NK-92 (cell line): ENCODE results near the gene WIPF3.
"Not testable (repeated sequence)": the region's sequence is repeated elsewhere in the genome, so short reads cannot be mapped to it uniquely, and the experiment has no call there.

Experiments
- DNase-seq: peaks from one replicate; lab custom pipeline; 2025; ENCODE audit not compliant: unreplicated experiment; lab: John Stamatoyannopoulos, UW

The WIPF3 gene

DNA sequence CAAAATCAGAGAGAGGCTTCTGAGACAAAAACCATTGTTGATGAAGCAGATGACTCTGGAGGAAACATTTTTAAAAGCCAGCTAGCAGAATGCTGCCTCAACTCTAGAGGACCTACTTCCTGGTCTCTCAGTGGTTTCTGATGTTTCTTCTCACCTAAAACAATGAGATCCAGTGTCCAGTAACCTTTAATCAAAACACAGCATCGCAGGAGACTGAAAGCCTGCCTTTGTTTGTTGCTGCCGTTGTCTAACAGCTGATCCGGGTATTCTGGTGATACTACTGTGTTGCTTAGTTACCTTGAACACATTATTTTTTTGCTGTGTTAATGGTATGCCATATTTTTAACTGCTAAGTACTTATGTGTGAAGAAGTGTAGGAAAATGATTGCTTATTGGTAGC lies 70.9 kb downstream of the WIPF3 start:
- DNase-seq, result no peak

DNA sequence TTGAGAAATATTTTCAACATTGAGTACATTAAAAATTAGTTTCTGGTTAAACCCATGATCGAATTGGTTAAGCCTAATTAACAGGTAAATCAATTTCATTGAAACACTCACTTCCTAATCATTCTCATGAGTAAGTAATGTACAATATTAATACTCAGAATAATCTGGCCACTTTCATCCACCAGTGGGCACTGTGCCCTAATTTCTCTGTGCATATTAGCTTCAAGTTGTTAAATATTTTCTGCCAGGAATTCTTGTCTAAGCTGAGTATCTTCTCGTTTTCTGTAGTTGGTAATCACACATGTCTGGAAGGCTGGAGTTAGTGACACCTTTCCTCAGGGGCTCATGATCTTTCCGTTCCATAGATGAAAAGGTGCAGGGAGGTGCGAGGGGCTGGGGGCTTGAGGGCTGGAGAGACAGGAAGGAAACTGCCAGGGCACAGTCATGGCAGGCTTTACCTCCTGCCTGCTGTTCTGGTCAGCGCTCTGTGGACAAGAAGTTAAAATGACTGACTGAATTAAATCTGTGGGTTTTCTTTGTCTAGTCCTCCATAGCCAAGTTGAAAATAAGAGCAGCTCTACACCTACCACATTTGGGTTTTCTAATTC lies 71.9 kb downstream of the WIPF3 start:
- DNase-seq, result no peak

DNA sequence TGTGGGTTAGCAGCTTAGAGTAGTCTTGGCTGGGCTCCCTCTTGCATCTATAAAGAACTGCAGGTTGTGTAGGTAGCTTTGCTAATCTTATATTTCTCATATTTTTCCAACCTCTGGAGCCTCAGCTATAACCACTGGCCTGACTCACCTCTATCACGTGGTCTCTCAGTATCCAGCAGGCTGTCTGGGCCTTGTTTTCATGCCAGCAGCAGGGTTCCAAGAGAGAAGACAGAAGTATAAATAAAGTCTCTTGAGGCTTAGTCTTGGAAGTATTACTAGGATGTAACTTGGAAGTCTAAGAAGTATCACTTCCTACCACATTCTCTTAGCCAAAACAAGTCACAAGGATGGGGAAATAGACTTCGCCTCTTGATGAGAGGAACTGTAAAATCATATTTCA lies 73.3 kb downstream of the WIPF3 start:
- DNase-seq, result no peak

DNA sequence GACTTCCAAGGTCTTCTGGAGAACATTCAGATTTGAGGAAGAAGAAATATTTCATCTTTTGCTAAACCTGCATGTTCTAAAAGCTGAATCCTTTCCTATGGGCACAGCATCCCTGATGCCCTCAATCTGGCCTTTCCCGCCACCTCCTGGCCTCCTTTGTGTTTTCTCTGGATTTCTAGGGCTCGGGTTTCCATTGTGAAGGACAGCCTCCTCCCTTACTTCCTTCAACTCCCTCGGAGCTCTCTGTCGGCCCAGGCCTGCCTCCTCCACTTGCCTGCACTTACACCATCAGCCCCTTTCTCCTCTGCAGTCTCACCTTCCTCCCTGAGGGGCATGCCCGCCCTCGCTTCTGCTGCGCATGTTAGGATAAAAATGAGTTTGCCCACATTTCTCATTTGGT lies 75.4 kb downstream of the WIPF3 start:
- no peak for DNase-seq

DNA sequence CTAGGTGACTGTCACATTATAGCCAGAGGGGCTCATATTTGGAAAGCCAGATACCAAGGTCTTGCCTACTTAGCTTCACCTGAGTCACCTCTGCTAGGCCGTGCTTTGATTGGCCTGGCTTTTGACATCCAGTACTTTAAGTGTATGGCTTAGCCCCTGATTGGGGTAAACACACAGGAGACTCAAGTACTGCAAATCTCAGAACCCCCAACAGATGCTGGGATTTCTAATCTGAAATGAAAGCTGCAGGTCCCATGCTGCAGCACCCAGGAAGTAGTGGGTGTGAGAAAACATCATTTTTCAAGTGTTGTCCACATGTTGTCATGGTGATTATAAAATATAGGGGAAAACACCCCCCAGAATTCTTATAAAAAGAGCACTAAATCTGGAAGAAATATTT lies 76.2 kb downstream of the WIPF3 start:
- no peak for DNase-seq

DNA sequence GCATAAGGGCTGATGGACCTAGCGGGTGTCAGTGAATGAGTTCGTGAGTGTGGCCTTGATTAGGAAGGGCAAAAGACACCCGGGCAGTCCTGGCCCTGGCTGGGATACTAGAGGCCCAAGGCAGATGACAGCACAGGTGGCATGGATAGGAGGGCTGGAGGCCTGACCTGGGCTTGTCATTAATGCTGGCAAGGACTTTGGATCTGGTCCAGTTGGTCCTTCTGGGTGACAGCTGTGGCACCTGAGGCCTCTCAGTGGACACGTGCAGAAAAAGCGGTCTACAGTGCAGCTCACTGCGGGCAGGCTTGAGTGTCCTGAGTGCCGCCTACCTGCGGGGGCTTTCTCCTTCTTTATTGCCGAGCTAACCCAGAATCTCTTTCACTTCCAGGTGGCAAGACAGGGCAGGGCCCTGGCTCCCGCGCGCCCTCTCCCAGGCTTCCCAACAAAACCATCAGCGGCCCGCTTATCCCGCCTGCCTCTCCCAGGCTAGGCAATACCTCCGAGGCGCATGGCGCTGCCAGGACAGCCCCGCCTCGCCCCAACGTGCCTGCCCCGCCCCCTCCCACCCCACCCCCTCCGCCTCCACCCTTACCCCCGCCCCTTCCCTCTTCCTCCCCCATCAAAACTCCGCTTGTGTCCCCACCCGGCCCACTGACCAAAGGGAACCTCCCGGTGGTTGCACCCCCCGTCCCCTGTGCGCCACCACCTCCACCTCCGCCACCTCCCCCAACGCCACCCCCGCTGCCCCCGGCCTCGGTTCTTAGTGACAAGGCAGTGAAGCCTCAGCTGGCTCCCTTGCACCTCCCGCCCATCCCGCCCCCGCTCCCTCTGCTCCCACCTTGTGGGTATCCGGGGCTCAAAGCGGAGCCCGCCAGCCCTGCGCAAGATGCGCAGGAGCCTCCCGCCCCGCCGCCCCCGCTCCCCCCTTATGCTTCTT lies 77.4 kb downstream of the WIPF3 start:
- DNase-seq, result no peak

DNA sequence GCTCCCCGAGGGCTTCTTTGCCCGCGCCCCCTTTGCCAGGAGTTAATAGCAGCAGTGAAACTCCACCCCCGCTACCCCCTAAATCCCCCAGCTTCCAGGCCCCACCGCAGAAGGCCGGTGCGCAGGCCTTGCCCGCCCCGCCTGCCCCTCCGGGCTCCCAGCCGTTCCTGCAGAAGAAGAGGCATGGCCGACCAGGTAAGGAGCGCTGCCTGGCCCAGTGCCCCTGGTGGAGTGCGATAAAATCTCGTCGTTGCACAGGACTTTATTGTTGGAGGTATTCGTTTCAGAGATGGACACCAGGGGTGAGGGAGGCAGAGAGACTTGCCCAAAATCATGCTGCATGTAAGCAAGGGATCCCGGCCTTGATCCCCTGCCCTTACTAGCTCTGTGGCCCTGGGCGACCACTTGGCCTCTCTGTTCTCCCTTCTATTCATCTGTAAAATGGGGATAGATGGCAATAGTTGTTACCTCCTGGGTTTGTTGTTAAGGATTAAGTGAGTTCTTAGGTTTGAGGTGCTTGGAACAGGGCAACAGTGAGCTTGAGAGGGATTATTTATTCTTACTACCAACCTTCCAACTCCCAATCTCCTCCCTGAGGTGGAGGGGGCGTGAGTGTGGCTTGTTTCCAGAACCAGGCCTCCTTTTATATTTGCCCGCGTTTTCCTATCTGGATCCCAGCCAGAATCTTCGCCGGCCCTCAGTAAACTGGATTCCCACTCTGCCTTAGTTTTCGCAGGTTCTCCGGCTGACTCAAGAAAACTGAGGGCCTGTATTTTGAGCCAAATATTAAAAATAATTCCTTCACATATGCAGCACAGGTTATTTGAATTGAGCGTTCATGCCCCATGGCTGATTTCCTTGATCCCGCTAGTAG lies 78.3 kb downstream of the WIPF3 start:
- DNase-seq, result no peak

DNA sequence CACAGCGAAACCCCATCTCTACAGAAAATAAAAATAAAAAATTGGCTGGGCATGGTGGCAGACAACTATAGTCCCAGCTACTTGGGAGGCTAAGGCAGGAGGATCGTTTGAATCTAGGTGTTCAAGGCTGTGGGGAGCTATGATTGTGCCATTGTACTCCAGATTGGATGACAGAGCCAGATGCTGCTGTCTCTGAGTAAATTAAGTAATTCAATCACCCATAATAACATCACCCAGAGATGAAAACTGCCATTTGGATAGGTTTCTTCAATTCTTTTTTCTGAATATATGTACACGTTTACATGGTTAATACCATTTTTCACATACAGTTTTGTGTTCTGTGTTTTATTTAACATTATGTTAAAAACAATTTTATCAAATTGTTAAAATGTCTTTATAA lies 79.3 kb downstream of the WIPF3 start:
- no peak for DNase-seq

DNA sequence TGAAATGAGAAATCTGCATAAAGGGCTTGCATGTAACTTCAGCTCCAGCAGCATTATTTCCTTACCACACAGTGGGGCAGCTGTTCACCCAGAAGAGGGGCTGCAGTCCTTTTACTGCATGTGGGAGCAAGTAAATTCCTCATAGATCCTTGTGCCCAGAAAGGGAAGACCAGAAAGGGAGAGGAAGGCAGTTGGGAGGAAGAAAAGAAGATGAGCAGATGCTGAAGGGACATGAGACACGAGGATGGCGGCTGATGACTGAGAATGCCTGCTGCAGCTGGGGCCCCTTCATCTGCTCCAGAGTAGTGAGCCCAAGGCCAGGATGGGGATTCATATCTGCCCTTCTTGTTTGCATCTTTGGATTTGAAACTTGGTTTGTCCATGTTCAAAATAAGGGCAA lies 80.5 kb downstream of the WIPF3 start:
- no peak for DNase-seq

DNA sequence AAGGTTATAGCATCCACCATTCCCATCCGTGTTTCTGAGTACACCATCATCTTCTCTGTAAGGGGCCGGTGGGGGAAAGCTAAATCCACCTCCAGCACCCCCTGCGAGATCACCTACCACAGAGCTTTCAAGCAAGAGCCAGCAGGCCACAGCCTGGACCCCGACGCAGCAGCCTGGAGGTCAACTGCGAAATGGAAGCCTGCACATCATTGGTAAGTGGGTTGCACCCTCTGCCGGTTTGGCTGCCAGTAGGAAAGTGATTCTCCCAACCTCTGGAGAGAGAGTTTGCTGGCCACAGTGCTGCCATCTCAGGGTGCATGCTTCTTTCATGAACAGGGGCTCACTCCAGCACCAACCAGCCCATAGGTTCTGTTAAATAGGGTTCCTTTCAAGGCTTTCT lies 81.7 kb downstream of the WIPF3 start:
- DNase-seq, result no peak

DNA sequence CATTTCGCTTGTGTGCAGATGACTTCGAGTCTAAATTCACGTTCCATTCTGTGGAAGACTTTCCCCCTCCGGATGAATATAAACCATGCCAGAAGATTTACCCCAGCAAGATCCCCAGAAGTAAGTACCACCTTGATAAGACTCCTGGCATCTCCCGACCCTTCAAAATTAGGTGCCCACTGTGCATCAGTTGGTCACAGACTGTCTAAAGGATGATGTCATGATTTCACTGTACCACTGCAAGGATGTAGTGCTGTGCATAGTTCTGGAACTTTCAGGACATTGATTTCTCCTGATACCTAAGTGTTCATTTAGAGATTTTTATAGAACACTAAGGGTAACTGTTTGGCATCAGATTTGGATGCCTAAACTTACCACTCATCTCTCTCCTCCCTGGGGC lies 83.0 kb downstream of the WIPF3 start:
- no peak for DNase-seq

DNA sequence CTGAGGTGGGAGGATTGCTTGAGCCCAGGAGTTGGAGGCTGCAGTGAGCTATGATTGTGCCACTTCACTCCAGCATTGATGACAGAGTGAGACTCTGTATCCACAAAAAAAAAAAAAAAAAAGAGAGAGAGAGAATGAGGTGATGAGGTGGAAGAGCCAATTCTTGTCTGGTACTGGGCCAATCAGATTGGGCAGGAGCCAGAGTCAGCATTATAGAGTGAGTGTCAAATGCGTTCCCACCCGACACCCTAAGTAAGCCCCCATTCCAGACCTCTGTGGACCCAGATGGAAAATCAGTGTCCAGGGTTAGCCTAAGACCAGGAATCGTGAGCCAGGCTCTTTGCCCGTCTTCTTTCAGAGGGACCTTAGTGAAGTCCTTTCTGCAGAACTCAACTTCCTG lies 83.9 kb downstream of the WIPF3 start:
- no peak for DNase-seq

DNA sequence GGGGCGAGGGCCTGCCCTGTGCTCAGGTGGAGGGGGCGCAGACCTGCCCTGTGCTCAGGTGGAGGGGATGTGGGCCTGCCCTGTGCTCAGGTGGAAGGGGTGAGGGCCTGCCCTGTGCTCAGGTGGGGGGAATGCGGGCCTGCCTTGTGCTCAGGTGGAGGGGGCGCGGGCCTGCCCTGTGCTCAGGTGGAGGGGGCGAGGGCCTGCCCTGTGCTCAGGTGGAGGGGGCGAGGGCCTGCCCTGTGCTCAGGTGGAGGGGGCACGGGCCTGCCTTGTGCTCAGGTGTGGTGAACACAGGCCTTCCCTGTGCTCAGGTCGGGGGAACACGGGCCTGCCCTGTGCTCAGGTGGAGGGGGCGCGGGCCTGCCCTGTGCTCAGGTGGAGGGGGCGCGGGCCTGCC lies 84.5 kb downstream of the WIPF3 start:
- DNase-seq, result not testable (repeated sequence)

DNA sequence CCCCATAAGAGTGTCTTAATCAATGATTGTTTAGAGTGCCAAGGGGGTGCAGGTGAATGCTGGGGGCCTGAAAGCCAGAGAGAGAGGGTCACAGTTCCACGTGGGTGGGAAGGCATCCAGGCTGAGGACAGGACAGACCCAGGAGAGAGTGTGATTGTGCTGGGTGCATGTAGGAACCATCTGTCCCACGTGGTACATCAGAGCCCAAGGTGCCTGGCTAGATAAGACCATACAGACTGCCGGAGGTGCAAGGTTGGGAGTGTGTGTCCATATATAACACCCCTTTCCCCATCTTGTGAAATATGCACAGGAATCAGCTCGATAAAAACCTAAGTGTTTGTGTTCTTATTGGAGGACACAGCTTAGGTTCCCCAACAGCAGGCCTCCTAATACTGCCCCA lies 85.5 kb downstream of the WIPF3 start:
- no peak for DNase-seq

DNA sequence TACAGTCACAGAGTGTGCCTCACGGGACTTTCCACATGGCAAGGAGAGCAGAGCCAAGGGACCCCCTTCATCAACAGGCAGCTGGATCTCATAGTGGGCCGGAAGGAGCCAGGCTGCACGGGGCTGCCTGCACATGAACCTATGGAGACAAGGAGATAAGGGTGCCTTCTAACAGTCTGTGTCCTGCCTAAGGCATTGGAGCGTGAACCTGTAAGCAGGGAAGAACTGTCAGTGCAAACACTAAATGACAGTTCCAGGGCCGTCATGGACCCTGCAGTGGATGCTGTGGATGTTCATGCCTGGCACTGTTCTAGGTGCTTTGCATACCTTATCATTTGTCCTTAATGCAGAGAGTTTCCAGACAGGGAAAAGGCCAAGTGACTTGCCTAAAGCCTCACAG lies 85.9 kb downstream of the WIPF3 start:
- no peak for DNase-seq

DNA sequence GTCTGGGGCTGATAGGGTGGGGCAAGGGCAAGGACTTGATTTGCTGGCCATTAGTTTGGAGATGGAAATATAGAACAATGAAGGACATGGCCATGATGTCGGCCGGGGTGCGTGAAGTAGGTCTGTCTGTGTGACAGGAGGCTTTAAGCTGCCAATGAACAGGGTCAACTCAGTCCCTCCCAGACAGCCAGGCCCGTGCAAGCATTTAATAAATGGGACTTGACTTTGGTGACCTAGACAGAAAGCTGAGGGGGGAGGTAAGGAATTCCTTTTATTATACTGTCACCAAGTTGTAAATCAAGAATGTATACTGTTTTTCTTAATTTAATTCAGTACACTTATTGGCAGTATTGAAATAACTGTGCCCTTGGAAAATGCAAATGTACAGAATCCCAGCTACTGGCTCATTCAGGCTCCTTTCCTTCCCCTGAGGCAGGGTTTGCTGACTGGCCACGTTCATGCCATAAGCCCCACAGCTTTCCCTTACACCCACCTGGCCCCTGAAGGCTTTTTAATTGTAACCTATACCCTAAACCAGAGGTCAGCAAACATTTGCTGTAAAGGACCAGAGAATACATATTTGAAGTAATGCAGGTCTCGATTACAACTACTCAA lies 87.2 kb downstream of the WIPF3 start:
- no peak for DNase-seq

DNA sequence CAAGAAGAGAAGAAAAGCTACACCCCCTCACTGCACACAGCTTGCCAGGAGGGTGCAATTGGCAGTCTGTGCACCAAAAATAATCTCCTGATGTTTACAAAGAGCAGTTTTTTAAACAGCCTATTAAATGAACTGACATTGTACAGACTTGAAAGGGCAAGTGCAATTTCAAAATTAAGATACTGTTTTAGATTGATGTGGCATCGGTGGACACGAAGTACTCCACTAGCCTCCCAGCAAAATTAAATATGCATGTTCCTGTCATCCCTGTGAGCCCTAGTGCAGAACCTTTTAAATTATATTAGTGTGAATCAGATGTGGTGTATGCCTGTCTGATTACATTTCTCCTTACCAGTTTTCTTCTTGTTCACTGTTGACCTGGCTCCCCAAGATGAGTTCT lies 87.9 kb downstream of the WIPF3 start:
- DNase-seq, result no peak

DNA sequence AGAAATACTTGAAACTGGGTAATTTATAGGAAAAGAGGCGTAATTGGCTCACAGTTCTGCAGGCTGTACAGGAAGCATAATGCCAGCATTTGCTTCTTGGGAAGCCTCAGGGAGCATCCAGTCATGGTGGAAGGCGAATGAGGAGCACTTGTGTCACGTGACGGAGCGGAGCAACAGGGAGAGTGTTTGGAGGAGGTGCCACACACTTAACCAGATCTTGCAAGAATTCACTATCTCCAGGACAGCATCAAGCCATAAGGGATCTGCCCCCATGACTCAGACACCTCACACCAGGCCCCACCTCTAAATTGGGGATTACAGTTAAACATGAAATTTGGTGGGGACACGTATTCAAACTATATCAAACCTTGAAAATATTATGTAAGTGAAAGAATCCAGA lies 89.3 kb downstream of the WIPF3 start:
- no peak for DNase-seq

DNA sequence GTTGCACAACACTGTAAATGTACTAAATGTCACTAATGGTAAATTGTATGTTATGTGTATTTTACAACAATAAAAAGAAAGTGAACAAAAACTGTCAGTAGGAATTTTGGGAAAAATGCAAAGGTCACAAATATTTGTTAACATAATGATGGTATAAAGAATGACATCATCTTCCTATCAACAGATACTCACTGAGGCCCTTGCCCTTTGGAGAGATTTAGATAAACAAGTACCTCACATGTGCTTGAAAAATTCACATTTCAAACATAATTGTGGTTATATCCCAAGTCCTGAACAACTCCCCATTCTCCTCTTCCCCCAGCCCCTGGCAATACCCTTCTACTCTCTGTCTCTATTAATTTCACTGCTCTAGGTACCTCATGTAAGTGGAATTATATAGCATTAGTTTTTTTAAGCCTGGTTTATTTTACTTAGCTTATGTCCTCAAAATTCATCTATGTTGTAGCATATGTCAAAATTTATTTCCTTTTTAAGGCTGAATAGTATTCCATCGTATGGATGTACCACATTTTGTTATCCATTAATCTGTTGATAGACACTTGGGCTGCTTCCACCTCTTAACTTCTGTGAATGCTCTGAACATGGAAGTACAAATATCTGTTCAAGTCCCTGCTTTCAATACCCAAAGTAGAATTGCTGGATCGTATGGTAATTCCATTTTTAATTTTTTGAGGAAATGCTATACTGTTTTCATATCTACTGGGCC lies 90.5 kb downstream of the WIPF3 start:
- no peak for DNase-seq

DNA sequence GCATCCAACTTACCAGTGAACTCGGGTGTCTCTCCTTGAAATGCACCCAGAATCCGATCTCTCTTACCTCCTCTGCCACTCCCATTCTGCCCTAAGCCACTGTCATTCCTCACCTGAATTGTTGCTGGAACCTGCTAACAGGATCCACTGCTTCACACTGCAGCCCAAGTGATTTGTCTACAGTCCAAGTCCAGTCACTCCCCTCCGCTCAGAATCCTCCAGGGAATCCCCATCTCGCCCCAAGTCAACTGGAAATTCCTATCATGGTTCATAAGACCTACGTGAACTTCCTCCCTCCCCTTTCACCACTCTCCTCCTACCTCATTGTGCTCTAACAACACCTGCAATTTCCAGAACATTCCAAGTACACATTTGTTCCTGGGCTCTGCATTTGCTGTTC lies 92.0 kb downstream of the WIPF3 start:
- no peak for DNase-seq

DNA sequence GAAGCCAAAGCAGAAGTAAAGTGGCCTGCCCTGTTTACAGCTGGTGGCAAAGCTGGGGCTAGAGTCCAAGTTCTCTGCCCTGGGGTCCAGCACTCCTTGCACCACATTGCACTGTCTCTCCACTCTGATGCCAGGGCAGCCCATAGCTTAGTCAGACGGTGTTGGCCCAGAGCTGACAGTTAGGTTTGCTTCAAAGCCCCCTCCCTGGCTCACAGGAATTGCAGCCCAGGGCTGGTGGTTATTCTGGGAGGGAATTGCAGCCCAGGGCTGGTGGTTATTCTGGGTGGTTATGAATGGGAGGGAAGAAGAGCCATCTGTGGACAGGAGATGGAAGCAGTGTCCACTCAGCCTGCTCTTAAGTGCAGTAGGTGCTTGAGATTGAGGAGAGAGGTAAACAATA lies 94.4 kb downstream of the WIPF3 start:
- no peak for DNase-seq
